Muscle of arm (tissue), 12 donors: ENCODE measurements around the gene LY9. TPM values are rescaled to one million over a fixed set of nuclear protein-coding genes. Genes with fewer than 3 reads are reported as not detected.
A peak's percentile ranks its signal among the peaks of the same experiment; 100 is the strongest.

ENCODE experiments used
- DNase-seq: peaks from one replicate; pipeline ENCODE4 v3.0.0-alpha.2; 2013
- polyA plus RNA-seq, 12 donors: library from polyadenylated mRNA; unstranded; fragments of 120-200 nt; gene quantifications; one replicate each; pipeline ENCODE4 v1.2.1, GENCODE V29; 2013; ENCODE audit not compliant: insufficient read length in 12 of 12

LY9 gene
- polyA plus RNA-seq, 12 donors: 0.08 to 1.4 (median 0.30) TPM; not detected in 3

DNA sequence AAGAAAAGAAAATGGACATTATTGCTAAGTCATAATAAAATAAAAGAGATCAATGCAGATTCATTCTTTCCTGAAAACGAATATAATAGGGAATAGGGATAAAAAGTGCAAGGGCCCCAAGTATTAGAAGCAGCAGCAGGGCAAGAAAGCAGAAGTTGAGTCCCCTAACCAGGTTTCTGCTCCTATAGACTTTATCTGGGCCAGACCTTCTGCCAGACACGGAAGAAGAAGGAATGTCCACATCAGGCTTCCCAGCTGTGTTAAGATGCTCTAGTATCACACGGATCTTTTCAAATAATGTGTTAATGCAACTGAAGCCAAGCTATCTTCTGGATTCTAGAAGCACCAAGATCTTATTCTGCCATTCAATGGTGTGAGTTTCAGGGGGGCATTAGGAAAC is 39.8 kb downstream of the LY9 start:
- DNase-seq: no peak

DNA sequence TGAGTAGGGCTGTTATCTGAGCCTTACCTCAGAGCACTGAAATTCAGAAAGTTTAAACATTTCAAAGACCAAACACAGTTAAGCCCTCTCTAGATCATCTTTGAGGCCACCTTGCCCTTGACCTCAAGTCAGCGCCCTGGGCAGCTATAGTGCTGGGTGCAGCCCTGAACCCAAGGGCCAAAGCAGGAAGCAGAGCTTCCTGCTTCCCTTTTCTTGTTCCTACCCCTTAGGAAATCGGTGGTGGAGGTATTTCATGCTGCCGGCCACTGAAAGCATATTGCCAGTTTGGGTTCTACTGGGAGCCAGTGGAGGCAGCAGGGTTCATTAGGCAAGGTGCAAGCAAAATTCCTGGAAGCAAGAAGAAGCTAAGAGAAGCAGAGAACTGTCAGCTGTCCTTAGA is 40.6 kb downstream of the LY9 start:
- DNase-seq: no peak

DNA sequence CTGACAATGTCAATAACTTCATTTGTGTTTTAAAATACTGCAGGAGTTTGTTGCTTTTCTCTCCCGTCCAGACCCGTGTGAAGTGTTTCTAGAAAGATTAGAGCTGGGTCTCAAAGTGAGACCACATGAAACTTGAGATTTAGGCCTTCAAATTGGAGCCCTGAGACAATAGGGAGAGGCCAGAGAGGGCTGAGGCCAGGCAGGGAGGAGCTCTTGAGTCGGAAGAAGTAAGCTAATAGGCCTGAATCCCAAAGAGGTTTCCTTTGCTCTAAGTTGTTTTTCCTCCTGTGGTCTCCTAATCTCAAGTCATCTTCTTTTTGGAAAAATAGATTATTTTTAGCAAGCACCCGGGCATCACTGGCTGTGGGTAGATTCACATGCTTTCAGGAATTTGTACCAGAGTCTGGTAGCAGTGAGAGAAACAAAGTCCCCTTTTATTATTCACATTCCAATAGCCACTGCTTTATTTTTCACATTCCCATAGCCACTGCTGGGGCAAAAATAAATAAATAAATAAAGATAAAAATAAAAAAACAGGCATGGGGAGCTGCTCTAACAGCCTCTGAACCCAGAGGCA is 41.1 kb downstream of the LY9 start:
- DNase-seq: no peak

DNA sequence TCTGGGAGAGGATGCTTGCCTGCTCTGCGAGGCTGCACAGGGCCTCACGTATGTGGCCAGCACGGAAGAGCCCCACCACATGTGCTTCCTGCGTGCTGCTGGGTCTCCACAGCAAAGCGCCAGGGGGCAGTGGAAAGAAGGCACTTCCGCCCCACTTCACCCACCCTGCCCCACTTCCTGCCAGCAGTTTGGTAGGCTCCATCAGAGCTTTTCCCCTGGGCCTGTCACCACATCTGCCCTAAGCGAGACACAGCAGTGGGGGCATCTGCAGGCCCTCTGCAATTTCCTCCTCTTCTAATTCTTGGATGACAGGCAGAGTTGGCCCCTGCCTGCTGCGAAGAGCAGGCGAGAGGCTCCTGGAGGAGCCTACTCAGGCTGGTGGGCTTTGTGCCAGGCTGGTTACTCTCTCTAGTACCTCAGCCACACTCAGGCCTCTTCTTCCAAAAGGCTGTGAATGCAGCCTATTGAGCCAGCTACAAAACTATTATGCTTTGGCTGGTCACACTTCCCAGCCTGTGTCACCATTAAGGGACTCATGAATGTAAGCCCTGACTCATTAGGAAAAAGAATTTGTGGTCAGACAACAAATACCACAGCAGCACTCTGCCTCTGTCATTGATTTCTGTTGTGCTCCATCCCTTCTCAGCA is 41.7 kb downstream of the LY9 start:
- peak; percentile 5 for DNase-seq

DNA sequence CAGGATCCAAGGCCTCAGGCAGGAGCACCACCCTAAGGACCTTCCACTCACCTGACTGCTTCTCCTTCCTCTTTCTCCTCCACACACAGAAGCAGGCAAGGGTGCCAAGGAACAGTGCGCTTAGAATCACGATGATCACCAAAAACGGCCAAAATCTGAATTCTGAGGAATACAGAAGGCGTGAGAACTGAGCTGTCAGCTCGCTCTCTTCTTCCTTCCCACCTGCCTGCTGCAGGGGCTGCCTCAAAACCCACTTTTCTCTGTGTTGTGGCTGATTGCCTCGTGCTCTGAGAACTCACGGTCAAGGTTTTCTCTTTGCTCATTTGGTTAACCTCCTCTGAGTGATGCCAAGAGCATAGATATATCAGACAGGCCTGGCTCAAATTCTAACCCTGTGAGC is 42.9 kb downstream of the LY9 start:
- no peak for DNase-seq

DNA sequence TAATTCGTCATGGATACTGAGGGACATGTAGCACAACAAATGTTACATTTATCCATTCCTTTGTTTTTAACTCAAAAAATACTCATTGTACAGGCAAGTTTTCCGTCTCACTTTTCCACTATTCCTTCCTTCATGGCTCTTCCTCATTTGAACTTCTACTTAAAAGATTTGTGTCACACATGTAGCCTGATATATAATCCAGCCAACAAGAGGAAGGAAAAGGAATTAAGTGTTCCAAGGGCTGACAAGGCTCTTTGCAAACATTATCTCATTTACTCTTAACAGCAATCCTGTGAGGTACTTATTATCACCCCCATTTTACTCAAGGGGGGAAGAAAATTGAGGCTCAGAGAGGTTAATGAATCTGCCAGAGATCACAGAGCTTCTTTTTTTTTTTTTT is 43.8 kb downstream of the LY9 start:
- no peak for DNase-seq

DNA sequence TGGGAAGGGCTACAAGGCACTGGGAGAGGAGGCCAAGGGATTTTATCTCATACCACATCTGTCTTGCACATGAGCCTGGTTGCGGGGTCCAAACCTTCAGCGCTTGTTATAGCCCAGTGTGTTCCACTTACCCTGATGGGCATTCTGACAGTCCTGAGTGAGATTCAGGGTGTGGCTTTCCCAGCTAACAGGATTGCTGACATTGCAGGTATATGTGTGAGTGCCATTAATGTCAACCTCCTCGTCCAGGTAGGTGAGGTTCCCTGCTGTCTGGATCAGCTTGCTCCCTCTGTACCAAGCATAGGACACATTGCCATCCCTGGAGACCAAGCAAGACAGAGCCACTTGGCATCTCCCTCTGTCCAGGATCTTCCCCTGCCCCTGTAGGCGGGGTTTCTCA is 45.1 kb downstream of the LY9 start:
- DNase-seq: no peak

DNA sequence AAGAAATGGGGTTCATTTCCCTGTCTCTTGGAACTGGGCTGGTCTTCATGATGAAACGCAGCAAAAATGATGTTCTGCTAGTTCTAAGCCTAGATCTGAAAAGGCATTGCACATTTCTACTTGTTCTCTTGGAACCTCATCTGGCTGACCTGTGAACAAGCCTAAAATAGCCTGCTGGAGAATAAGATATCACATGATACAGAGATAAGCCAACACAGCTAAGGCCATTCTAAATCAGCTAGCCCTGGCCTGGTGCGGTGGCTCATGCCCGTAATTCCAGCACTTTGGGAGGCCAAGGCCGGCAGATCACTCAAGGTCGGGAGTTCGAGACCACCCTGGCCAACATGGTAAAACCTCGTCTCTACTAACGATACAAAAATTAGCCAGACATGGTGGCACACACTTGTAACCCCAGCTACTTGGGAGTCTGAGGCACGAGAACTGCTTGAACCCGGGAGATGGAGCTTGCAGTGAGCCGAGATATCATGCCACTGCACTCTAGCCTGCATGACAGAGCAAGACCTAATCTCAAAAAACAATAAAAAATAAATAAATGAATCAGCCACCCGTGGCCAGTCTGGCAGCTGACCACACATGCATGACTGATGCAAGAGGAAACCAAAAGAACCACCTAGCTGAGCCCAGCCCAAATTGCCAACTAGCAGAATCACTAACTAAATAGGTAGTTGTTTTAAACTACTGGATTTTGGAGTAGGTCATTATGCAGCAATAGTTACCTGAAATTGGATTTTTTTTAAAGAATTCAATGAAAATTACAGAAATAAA is 48.7 kb downstream of the LY9 start:
- no peak for DNase-seq

DNA sequence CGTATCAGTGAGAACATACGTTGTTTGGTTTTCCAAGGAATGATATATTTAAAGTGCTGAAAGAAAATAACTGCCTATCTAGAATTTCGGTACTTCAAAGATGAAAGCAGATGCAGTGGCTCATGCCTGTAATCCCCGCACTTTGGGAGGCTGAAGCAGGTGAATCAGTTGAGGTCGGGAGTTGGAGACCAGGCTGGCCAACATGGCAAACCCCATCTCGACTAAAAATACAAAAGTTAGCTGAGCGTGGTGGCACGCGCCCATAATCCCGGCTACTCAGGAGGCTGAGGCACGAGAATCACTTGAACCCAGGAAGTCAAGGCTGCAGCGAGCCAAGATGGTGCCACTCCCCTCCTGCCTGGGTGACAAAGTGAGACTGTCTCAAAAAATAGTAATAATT is 50.3 kb downstream of the LY9 start:
- no peak for DNase-seq

DNA sequence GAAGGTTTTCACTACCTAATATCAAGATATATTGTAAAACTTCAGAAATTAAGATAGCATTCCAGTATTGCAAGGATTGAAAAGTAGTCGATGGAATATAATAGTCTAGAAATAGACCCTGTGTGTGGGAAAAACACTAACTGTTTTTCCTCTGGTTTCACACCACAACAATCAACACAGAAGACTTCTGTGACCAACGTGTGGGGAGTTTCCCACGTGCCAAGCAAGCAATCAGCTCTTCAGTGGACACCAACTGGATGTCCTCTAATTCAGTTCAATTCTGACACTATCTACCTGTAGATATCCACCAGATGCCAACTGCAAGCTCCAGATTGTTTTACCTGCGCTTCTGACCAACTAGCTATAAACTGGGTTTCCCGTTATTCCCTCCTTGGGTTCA is 54.6 kb downstream of the LY9 start:
- no peak for DNase-seq

DNA sequence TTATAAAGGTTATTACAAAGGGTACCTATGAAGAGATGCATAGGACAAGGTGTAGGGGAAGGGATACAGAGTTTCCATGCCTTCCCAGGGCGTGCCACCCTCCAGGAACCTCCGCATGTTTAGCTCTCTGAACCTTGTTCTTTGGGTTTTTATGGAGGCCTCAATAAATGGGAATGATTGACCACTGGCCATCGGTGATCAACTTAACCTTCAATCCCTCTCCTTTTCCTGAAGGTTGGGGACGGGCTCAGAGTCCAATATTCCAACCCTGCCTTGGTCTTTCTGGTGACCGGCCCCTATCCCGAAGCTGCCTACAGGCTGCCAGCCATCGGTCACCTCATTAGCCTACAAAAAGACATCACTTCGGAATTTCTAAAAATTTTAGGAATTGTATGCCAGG is 55.0 kb downstream of the LY9 start:
- DNase-seq: no peak

DNA sequence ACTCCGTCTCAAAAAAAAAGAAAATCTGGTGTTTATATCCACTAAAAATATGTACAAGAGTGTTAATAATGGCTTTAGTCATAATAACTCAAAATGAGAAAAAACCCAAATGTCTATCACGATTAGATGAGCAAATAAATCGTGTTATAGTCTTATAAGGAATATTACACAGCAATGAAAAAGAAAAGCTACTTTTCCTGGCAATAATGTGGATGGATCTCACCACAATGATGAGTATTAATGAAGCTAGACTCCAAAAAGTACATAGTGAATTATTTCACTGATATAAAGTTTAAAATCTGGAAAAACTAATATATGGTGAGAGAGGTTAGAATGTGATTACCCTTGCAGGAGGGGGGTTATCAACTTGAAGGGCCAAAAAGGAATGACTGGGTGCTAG is 57.0 kb downstream of the LY9 start:
- no peak for DNase-seq

DNA sequence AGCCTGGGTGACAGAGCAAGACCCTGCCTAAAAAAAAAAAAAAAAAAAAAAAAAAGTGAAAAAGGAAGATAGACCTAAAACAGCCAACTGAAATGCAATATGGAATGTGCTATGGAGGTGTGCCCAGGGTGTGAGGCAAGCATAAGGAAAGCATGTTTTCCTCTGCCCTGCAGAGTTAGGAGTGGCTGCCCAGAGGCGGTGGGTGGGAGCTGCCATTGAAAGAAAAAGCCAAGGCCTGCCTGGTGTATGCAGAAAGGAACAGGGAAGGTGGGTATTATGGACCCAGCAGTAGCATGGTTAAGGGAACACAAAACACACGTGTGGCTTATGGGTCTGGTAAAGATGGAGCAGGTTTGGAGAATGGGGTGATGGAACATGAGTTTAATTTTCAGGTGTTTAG is 57.8 kb downstream of the LY9 start:
- DNase-seq: no peak

DNA sequence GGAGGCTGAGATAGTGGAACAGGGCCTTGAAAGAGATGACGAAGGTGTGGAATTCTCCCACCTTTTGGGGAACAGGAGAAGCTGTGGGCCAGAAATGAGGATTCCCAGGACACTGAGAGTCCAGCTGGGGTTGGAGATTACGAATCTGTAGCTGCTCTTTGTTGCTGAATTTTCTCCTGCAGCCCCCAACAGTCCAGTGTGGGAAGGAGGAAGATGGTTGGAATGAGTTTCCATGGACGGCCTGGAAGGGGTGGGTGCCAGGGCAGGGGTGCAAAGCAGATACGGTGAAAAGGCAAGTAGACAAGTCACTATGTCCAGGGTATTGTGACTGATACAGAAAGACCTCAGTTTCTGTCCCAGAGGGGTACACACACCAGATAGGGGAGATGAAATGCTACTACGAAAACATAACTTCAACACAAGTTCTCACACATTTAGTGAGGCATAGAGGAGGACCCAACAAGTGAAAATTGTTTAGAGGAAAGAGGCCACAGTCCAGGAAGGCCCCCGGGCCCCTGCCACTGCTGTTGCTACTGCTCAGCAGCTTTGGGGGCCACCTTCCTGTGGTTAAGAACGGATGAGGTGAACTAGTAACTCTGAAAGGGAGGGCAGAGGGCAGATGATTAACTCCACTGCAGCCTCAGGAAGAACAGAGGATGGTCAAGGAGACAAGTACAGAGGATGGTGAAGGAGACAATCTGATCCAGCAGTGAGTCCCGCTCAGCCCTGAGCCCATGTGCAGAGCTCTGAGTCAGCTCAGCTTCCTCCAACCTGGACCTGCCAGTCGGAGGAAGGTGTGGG is 59.4 kb downstream of the LY9 start:
- DNase-seq: no peak

DNA sequence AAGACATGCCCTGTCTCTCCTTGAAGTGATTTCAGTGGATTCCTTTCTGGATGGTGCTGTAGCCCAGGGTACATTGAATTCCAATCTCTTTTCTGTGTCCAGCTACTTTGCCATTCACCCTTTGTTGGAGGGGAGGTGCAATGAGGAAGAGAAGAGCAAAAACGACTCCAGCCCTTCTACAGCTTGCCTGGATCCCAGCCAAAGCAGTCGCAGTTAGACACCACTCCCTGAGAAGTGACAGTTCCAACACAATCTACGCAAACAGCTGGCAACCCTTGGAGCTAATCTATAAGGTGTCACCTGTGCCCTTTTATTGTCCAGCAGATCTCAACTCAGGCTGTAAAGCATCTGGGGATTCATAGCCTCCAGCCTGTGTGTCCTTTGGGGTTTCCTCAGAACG is 62.1 kb downstream of the LY9 start:
- no peak for DNase-seq

DNA sequence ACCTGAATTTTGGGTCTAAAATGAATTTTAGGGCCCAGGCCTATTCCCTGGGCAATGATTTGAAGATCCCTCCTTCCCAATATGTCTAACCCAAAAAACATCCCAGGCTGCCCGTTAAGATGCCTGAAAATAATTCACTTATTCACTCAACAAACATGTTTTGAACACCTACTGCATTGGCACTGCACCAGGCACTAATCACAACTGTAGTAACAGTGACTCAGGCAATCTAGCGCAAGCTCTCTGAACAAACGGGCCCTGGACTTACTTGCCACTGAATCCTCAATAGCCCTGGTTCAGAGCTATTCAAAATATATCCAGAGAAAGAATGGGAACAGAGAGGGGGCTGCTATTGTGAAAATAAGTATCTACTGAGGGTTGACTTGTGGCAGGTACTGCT is 62.5 kb downstream of the LY9 start:
- no peak for DNase-seq

DNA sequence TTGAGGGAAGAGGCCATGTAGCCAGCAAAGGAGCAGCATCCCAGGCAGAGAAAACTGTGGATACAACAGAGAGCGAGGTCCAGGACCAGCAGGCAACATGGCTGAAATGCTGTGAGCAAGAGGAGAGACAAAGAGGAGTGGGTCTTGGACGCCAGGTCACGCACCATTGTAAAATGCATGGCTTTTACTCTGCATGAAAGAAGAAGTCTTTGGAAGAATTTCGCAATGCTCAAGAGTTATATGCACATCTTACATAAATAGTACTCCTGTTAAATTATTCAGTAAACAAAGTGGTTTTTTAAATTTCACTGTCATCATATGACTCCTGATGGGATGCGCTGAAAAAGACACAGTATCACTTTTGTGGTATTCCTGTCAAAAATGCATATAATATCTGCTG is 63.2 kb downstream of the LY9 start:
- DNase-seq: no peak

DNA sequence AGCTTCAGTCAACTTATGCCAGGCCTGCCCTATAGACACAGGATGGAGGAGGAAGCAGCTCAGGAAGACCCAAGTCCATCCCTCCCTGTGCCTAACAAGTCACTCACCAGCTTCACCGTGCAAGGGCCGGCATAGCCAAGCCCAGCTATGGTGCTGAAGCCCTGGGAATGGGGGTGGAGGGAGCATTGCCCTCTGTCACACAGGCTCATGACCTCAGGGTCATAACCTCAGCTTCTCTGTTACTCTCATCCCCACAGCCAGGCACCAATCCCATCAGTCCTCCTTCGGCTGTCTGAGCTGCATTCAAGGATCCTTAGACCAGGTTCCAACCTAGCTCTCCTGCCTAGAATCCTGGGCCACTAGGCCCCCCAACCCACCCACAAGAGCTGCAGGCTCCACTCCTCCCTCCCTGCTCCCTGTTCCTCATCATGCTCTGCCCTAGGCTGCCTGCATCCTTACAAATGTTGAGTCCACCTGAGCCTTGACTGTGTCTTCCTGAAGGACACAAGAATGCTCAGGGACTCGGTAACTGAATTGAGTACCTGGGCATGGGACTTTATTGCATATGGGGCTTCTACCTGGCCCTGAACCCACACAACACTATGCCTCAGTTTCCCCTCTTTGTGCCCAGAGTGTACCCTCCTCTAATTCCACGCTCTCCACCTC is 65.0 kb downstream of the LY9 start:
- DNase-seq: no peak

DNA sequence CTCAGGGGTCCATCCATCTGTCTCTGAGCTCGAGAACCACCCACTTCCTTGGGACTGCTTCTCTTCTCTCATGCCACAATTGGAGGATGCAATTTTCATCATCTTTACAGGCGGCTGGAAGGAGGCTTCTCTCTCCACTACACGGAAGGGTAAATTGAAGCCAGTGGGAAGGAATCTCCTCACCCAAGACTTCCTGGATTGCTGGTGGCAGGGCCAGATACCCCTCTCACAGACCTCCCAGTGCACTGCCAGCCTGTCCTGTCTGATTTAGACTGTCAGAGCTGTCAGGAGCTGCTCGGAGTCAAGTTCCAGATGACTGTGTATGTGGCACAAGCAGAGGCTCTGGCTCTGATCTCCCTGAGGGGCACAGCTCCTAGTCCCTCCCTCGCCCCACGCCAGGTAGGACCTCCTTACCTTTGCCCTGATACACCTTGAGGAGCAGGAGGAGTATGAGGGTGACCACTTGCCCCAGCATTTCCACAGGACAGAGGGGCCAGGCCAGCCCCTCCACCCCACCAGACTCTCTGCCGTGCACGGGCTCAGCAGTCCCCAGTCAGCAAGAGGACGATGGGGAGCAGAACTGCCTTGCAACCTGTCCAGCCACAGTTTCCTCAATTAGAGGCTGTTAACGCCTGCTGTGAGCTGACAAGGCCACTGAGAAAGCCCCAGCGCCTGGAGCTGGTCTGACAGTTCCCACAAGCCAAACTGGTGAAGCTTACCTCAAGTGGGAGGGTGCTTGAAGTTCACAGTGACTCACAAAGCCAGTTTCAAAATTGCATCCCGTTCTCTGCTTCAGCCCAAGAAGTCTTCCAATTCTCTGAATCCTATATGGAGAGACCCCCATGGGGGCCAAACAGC is 66.5 kb downstream of the LY9 start, which contains the start of gene CD244:
Gene CD244 (minus strand): TSS at position 685 of the 858 bp plus-strand sequence. CDS start 210 bp downstream, at position 475.
- DNase-seq: no peak

DNA sequence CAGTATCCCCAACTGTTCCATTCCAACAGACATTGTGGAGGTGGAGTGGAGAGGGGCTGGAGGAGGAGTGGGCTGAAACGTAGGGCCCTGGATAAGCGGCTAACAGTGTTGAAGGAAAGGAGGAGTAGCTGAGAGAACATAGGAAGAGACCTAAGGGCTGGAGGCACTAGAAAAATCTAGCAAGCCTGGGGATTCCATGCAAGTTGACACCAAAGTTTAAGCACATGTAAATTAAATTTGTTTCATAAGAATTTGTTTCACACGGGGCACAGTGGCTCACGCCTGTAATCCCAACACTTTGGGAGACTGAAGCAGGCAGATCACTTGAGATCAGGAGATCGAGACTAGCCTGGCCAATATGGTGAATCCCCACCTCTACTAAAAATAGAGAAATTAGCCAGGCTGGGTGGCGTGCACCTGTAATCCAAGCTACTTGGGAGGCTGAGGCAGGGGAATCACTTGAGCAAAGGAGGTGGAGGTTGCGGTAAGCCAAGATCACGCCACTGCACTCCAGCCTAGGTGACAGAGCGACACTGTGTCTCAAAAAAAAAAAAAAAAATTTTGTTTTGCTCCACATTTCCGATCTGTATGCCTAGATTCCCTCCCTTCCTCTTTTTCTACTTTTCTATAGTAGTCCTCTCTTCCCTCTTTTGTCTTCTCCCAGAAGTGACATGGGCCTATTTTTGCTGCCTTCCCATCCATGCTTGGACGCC is 67.2 kb downstream of the LY9 start:
- DNase-seq: no peak
